Astrocyte of the spinal cord (primary cell): ENCODE data around the gene TTC39B.

Experiments
- DNase-seq: peaks from one replicate; pipeline ENCODE4 v3.0.0; 2011; ENCODE audit warnings: low read depth, low spot score
- H3K4me3 ChIP-seq: 2 replicates; pipeline ENCODE4 v1.5.1; 2011; ENCODE audit warnings: low read depth, mild to moderate bottlenecking, low read length, moderate library complexity
- CTCF ChIP-seq: IDR thresholded peaks from 2 replicates; pipeline ENCODE4 v1.5.1; 2012; ENCODE audit warnings: low read depth, mild to moderate bottlenecking, low read length, inconsistent platforms
- in situ Hi-C: cut with HindIII; loops from 2 replicates; pipeline ENCODE4 v1.10.0; 2017; ENCODE audit warnings: low sequenced_read_pairs

TTC39B gene

GRCh38 chr9:15138357-15138686, 168.7 kb downstream of the TTC39B start:
- H3K4me3 ChIP-seq, result no peak overlapping the region
- no peak for DNase-seq
- no peak for TF ChIP-seq CTCF
- in situ Hi-C loops, result no loop called here

GRCh38 chr9:15137658-15138356, 169.2 kb downstream of the TTC39B start:
- no peak for DNase-seq
- in situ Hi-C loops, result no loop called here
- H3K4me3 ChIP-seq, result no peak overlapping the region
- TF ChIP-seq CTCF, result no peak

GRCh38 chr9:15137089-15137488, 169.9 kb downstream of the TTC39B start:
- no peak for TF ChIP-seq CTCF
- no peak for DNase-seq
- in situ Hi-C loops, result no loop called here
- no peak overlapping the region for H3K4me3 ChIP-seq

GRCh38 chr9:15136646-15137045, 170.4 kb downstream of the TTC39B start:
- in situ Hi-C loops, result no loop called here
- H3K4me3 ChIP-seq, result no peak overlapping the region
- DNase-seq, result no peak
- TF ChIP-seq CTCF, result no peak

GRCh38 chr9:15135164-15135792, 171.7 kb downstream of the TTC39B start:
- no peak overlapping the region for H3K4me3 ChIP-seq
- peak; percentile 74 for DNase-seq
- peak; percentile 93 for TF ChIP-seq CTCF
- in situ Hi-C loops, result no loop called here

- in situ Hi-C loops, result no loop called here
- TF ChIP-seq CTCF, result no peak
- no peak overlapping the region for H3K4me3 ChIP-seq
- no peak for DNase-seq
These were observed 173.5 kb downstream of the TTC39B start for GRCh38 chr9:15133488-15133887.
